SK-N-MC (cell line): ENCODE measurements around the gene PRRT4.

ENCODE experiments used
- DNase-seq: peaks from one replicate; pipeline ENCODE4 v3.0.0-alpha.2; 2011; ENCODE audit warnings: low read depth, low spot score
- H3K27ac ChIP-seq: fragments of 200-600 bp; sonication (generic); 2 replicates; pipeline ENCODE4 v1.5.1; 2016; ENCODE audit warnings: mixed run types
- H3K36me3 ChIP-seq: fragments of 200-600 bp; sonication (generic); 2 replicates; pipeline ENCODE4 v1.6.1; 2017; ENCODE audit warnings: antibody characterized with exemption, low read length, mixed read lengths; ENCODE audit not compliant: insufficient read depth
- H3K4me3 ChIP-seq: fragments of 200-600 bp; sonication (generic); 2 replicates; pipeline ENCODE4 v1.5.1; 2016
- H3K9ac ChIP-seq: fragments of 200-600 bp; sonication (generic); 2 replicates; pipeline ENCODE4 v1.8.0; 2017; ENCODE audit warnings: mixed run types, mixed read lengths; ENCODE audit not compliant: insufficient read length
- H3K9me3 ChIP-seq: fragments of 200-600 bp; sonication (generic); 2 replicates; pipeline ENCODE4 v1.6.1; 2017; ENCODE audit warnings: low read depth, mild to moderate bottlenecking, antibody characterized with exemption, low read length, moderate library complexity, mixed read lengths
- EZH2 ChIP-seq: fragments of 200-600 bp; sonication (generic); IDR thresholded peaks from one replicate; pipeline ENCODE4 v1.6.1; 2017; ENCODE audit warnings: antibody characterized with exemption
- FOXP2 ChIP-seq: optimal IDR thresholded peaks from 2 replicates; pipeline ENCODE3; 2011; ENCODE audit warnings: mild to moderate bottlenecking, moderate library complexity; ENCODE audit not compliant: insufficient read depth; ENCODE audit errors: extremely low read length, control extremely low read depth
- POLR2AphosphoS5 ChIP-seq: IDR thresholded peaks from 2 replicates; pipeline ENCODE4 v1.6.1; 2012; ENCODE audit warnings: mild to moderate bottlenecking, low read depth, low read length, borderline replicate concordance

The PRRT4 gene

DNA sequence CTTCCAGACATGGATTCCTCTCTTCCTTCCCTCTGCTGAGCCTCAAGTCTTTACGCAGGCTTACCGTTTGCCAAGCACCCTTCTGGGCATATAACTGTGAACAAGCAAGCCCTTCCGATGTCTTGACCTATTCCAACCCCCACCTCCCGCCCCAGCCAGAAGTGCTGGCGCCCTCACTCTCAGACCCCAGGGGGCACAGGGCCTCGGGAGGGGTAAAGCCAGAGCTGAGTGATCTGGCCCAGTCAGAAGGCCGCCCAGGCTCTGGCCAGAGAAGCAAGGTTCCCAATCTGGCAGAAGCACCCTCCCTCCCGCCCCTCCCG, 1.2 kb downstream of the PRRT4 start:
- H3K9me3 ChIP-seq = no peaks in the 10 kb centered on the region
- peak overlapping the region; percentile 81 for H3K4me3 ChIP-seq
- peak overlapping the region; percentile 71 for H3K27ac ChIP-seq
- TF ChIP-seq EZH2 = no peak
- TF ChIP-seq POLR2AphosphoS5 = no peak
- TF ChIP-seq FOXP2 = no peak
- H3K9ac ChIP-seq = peak overlapping the region; percentile 38
- H3K36me3 ChIP-seq = 0 out of 2 replicates have a peak, but pooled peaks cover 6% of the 10 kb centered on the region
- DNase-seq = no peak

DNA sequence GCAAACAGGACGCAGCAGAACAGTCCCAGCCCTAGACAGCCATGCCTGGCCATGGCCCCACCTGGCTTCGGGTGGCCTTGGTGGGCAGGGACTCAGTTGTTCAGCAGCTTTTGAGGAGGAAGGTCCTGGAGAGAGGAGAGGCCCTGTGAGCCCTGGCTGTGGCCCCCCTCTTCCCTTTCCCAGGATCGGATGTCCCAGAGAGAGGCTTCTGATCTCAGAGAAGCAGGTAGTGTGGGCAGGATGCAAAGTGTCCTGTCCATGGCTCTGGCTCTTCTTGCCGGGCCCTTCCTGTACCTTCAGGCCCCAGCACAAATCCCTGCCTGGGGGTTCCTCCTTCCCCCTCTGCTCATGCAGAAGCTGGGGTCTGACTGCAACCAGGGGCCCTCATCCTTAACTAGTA, 1.6 kb downstream of the PRRT4 start:
- Histone ChIP-seq H3K9ac (peak overlapping the region; percentile 38), H3K4me3 (peak overlapping the region; percentile 81)

DNA sequence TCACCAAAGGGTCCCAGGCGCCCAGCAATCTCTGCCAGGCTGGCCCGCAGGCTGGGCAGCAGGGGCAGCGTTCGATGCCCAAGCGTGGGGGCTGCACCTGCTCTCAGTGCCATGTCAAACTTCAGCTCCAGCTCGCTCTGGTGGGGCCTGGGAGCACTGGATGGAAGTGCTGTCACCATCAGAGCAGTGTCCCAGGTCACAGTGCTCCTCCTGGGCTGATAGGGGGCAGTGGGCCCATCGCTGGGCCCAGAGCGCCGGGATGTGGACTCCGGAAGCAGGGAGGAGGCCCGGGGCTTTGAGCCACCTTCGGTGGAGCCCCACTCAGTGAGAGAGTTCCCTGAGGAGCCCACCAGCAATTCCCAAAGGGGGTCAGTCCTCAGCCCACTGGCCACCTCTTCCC, 2.2 kb downstream of the PRRT4 start:
- DNase-seq = no peak
- TF ChIP-seq EZH2 = no peak
- no peak for TF ChIP-seq FOXP2
- no peak for TF ChIP-seq POLR2AphosphoS5
- H3K9ac ChIP-seq = no peak overlapping the region
- no peak overlapping the region for H3K4me3 ChIP-seq
- H3K27ac ChIP-seq = no peak overlapping the region
- H3K9me3 ChIP-seq = no peaks in the 10 kb centered on the region
- 0 out of 2 replicates have a peak, but pooled peaks cover 6% of the 10 kb centered on the region for H3K36me3 ChIP-seq

More for the DNA sequence above, 1.6 kb downstream of the PRRT4 start:
- DNase-seq = no peak
- Histone ChIP-seq H3K36me3 (0 out of 2 replicates have a peak, but pooled peaks cover 6% of the 10 kb centered on the region), H3K9me3 (no peaks in the 10 kb centered on the region), H3K27ac (peak overlapping the region; percentile 71)
- TF ChIP-seq POLR2AphosphoS5 = no peak
- TF ChIP-seq FOXP2 = no peak
- TF ChIP-seq EZH2 = no peak

DNA sequence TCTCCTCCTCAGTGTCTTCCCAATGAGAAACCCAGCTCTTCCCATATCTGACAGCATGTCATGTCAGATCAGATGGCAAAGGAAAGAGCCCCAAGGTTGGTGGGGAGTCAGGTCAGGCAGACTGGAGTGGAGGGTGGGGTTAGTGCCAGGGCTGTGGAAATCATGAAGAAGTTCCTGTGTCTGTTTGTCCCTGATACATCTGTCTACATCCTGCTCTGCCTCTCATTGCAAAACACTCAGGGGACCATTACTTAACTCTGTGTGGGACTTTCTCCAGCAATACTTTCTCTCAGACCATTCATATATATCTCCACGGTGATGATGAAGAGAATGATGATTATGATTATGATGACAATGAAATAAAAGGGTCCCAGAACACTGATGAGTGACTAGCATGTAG, 3.3 kb downstream of the PRRT4 start:
- Histone ChIP-seq H3K36me3 (0 out of 2 replicates have a peak, but pooled peaks cover 6% of the 10 kb centered on the region), H3K27ac (no peak overlapping the region), H3K9me3 (no peaks in the 10 kb centered on the region), H3K9ac (no peak overlapping the region), H3K4me3 (no peak overlapping the region)
- DNase-seq = no peak
- TF ChIP-seq POLR2AphosphoS5 (no peak), EZH2 (no peak)

DNA sequence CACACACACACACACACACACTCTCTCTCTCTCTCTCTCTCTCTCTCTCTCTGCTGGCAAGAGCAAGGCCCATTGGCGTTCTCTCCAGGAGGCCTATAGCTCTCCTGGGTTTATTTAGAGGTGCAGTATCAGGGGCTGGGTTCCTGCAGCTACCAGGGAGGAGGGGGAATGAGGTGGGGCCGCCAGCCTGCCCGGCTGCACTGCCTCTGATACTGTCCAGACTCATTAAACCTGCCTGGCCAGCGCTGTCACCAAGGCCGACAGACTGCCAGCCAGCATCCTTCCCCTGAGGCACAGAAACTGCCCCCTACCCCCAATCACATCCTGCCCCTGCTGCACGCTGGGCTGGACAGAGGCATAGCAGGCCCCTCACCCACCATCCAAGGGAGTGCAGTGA, 4.3 kb downstream of the PRRT4 start:
- Histone ChIP-seq H3K9me3 (no peaks in the 10 kb centered on the region), H3K9ac (no peak overlapping the region), H3K36me3 (0 out of 2 replicates have a peak, but pooled peaks cover 6% of the 10 kb centered on the region), H3K4me3 (no peak overlapping the region), H3K27ac (no peak overlapping the region)
- TF ChIP-seq POLR2AphosphoS5 (no peak), FOXP2 (no peak), EZH2 (no peak)
- no peak for DNase-seq

DNA sequence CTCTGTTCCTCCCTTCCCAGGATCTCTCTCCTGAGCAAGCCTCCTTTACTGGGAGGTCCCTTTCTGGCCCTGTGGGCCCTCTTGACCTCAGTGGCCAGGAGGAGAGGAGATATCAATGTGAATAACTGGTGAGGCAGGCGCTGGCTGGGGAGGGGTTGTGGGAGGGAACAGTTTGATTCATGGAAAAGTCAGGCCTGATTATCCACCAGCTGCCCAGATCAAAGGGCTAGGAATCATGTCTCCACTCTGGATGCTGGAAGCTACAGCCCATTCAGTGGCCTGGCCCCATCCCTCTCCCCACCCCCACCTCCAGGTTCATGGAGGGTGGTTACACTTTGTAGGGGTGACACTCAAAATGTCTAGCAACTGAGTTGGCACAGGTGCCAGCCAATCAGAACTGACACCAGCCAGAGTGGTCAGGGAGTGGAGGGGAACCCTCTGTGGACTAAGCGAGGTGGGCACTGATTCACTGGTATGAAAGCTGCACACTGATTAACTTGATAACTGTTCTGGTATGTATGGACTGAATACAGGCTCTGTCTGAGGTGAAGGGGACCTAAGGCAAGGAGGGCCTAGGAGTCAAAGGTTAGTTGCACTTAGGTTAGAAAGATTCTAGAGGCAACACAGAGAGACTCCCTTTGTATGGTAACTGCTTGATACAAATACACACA, 4.8 kb downstream of the PRRT4 start:
- TF ChIP-seq POLR2AphosphoS5 (no peak), FOXP2 (no peak), EZH2 (no peak)
- H3K27ac ChIP-seq = no peak overlapping the region
- H3K4me3 ChIP-seq = no peak overlapping the region
- 0 out of 2 replicates have a peak, but pooled peaks cover 6% of the 10 kb centered on the region for H3K36me3 ChIP-seq
- no peaks in the 10 kb centered on the region for H3K9me3 ChIP-seq
- H3K9ac ChIP-seq = no peak overlapping the region
- DNase-seq = no peak

DNA sequence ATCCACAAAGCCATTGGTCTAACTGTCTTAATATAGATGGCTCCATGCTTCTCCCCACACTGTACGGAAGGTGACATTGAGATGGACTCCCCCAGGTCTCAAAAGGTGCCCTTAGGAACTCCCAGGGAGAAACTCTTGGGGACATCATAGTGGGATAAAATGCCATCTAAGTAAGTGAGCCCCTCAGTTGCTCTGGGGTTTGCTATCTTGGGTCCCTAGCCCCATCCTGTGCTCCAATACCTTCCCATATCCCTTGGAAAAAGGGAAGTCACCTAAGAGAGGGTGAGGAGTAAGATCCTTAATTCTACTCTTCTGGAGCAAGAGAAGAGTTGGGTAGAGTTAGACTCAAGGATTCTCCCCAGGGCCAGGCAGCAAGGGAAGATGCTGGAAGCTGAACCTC, 7.9 kb downstream of the PRRT4 start:
- TF ChIP-seq POLR2AphosphoS5 (no peak), FOXP2 (no peak), EZH2 (no peak)
- Histone ChIP-seq H3K4me3 (no peak overlapping the region), H3K27ac (no peak overlapping the region), H3K9me3 (no peaks in the 10 kb centered on the region), H3K36me3 (0 out of 2 replicates have a peak, but pooled peaks cover 3% of the 10 kb centered on the region), H3K9ac (no peak overlapping the region)
- no peak for DNase-seq

DNA sequence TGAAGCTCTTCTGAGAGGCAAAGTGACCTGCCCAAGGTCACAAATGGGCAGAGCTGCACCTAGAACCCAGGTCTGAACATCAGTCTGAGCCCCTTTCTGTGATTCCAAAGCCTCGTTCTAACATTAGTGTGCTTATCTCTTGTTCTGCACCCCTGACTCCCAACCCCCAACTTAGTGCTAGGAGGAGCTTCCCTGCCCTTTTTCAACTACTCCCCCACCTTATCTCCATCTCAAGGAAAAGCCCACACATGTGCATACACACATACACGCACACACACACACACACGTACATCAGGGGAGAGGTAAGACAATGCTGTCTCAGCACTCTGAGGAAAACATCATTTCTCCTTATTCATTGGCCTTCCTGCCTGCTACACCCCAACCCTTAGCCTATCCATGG, 8.3 kb downstream of the PRRT4 start:
- H3K36me3 ChIP-seq = no peaks in the 10 kb centered on the region
- TF ChIP-seq EZH2 (no peak), FOXP2 (no peak), POLR2AphosphoS5 (no peak)
- no peak overlapping the region for H3K9ac ChIP-seq
- no peak overlapping the region for H3K4me3 ChIP-seq
- DNase-seq = no peak
- H3K9me3 ChIP-seq = no peaks in the 10 kb centered on the region
- H3K27ac ChIP-seq = 0 out of 2 replicates have a peak overlapping the region, but pooled peaks have one; percentile 36

DNA sequence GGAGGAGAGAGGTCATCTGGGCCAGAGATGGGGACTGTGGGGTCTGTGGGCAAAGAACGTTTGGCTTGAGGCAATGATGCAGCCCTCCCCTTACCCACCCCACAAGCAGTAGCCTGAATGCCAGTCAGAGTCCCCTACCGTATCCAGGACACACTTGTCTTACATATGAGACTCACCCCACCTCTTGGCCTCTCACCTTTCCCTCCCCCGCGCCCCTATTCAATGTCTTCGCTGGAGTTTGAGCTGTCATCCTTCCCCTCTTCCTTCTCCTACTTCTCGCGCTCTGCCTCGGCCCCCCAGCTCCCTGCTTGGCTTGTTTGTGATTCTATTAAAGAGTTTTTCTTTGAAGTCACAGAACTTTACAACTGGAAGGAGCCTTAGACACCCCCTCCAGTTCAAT, 8.9 kb downstream of the PRRT4 start:
- no peak for DNase-seq
- TF ChIP-seq EZH2 (no peak), POLR2AphosphoS5 (no peak), FOXP2 (no peak)
- Histone ChIP-seq H3K9me3 (no peaks in the 10 kb centered on the region), H3K27ac (0 out of 2 replicates have a peak overlapping the region, but pooled peaks have one; percentile 36), H3K36me3 (no peaks in the 10 kb centered on the region), H3K9ac (no peak overlapping the region), H3K4me3 (no peak overlapping the region)

DNA sequence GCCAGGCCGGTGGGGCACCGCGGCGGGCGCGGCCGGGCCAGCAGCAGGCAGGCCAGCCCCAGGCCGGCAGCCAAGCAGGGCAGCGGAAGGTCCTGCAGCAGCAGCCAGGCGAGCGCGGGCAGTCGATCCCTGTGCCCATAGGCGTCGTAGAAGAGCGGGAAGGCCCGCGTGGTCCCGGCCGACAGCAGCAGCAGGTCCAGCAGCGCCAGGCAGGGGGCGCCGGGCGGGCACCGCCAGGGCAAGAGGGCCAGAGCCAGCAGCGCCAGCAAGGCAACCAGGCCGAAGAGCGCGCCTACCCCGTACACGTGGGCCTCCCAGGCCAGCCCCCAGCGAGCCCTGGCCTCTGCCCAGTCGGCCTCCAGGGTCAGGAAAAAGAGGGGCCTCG, 9.3 kb downstream of the PRRT4 start:
- H3K36me3 ChIP-seq = no peaks in the 10 kb centered on the region
- H3K9ac ChIP-seq = no peak overlapping the region
- no peak for DNase-seq
- TF ChIP-seq EZH2 = no peak
- no peak for TF ChIP-seq POLR2AphosphoS5
- no peak for TF ChIP-seq FOXP2
- no peak overlapping the region for H3K27ac ChIP-seq
- no peak overlapping the region for H3K4me3 ChIP-seq
- no peaks in the 10 kb centered on the region for H3K9me3 ChIP-seq
